ENCODE data around the gene JOSD1. TPM values are rescaled to one million over a fixed set of nuclear protein-coding genes. Genes with fewer than 3 reads are reported as not detected.
A peak's percentile ranks its signal among the peaks of the same experiment; 100 is the strongest.

Gene JOSD1
- total RNA-seq, 4 donors from 2014 or later, result 46.7 to 76.6 (median 62.2) TPM

DNA sequence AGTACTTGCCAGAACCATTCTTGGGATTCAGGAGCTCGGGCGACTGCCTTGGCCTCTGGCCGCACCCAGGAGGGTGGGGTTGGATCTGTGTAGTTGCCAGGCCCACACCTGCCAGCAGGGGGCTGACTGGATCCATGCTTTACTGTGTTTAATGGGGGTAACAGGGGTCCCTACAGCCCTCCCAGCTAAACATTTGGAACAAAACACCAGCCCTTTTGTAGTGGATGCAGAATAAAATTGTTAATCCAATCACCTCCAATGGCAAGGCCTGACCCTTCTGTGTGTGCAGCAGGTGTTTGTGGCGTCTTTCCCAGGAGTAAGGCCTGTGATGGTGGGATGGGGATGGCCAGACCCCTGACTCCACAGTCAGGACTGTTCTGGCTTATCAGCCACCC, 32.6 kb upstream of the JOSD1 start:
- peaks cover 52 to 67% of the 10 kb centered on the region in 2 donors for H3K36me3 ChIP-seq
- H3K4me3 ChIP-seq (replicated peaks in 1 of 3), result no peak overlapping the region
- H3K4me1 ChIP-seq, result peaks cover 22 to 45% of the 10 kb centered on the region in 2 donors
- no peak for DNase-seq
- TF ChIP-seq, protein P1, sequence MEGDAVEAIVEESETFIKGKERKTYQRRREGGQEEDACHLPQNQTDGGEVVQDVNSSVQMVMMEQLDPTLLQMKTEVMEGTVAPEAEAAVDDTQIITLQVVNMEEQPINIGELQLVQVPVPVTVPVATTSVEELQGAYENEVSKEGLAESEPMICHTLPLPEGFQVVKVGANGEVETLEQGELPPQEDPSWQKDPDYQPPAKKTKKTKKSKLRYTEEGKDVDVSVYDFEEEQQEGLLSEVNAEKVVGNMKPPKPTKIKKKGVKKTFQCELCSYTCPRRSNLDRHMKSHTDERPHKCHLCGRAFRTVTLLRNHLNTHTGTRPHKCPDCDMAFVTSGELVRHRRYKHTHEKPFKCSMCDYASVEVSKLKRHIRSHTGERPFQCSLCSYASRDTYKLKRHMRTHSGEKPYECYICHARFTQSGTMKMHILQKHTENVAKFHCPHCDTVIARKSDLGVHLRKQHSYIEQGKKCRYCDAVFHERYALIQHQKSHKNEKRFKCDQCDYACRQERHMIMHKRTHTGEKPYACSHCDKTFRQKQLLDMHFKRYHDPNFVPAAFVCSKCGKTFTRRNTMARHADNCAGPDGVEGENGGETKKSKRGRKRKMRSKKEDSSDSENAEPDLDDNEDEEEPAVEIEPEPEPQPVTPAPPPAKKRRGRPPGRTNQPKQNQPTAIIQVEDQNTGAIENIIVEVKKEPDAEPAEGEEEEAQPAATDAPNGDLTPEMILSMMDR (IDR thresholded peaks at IDR 0.05), result peak in 5 of 6 experiments; percentile 26 to 46 (median 38)
- TF ChIP-seq POLR2A (IDR thresholded peaks at IDR 0.05), result no peak
- no peaks in the 10 kb centered on the region for H3K9me3 ChIP-seq
- 54 to 76% methylated on average over 4 of the region's 4 CpGs for WGBS, 2 donors
- intact Hi-C loops (cut with DNase I), result no loop called here
- H3K27me3 ChIP-seq, result no peaks in the 10 kb centered on the region
- H3K27ac ChIP-seq, result peak overlapping the region; percentile 60 to 92 (median 85)

DNA sequence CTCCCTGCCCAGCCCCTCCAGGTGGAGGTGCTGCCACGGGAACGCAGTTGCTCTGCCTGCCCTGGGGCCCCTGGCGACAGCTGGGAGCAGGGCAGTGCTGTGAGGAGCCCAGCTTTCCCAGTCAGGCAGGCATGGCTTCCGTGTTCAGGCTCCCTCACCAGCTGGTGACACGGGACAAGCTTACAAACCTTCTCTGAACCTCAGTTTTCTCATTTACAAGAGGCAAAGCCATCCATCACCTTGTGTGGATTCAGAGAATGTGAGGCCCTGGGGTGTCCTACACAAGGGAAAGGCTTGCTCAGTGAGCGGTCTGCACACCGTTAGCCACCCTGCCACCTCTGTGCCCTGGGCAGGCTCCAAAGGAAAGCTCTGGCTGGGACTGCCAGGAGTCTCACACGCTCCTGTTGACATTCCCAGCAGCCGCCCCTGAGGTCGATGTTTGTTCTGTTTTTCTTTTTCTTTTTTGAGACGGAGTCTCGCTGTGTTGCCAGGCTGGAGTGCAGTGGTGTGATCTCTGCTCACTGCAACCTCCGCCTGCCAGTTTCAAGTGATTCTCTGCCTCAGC, 31.6 kb upstream of the JOSD1 start:
- peak in 1 of 2 donors; percentile 56 for DNase-seq
- H3K4me1 ChIP-seq, result peaks cover 22 to 45% of the 10 kb centered on the region in 2 donors
- peak overlapping the region in 2 of 3 donors; percentile 85 to 92 for H3K27ac ChIP-seq
- 68 to 83% methylated on average over 13 of the region's 13 CpGs for WGBS, 2 donors
- H3K4me3 ChIP-seq (replicated peaks in 1 of 3), result no peak overlapping the region
- H3K36me3 ChIP-seq, result peaks cover 52 to 68% of the 10 kb centered on the region in 2 donors
- intact Hi-C loops (cut with DNase I), result no loop called here
- no peaks in the 10 kb centered on the region for H3K9me3 ChIP-seq
- H3K27me3 ChIP-seq, result no peaks in the 10 kb centered on the region
- no peak for TF ChIP-seq POLR2A (IDR thresholded peaks at IDR 0.05)

DNA sequence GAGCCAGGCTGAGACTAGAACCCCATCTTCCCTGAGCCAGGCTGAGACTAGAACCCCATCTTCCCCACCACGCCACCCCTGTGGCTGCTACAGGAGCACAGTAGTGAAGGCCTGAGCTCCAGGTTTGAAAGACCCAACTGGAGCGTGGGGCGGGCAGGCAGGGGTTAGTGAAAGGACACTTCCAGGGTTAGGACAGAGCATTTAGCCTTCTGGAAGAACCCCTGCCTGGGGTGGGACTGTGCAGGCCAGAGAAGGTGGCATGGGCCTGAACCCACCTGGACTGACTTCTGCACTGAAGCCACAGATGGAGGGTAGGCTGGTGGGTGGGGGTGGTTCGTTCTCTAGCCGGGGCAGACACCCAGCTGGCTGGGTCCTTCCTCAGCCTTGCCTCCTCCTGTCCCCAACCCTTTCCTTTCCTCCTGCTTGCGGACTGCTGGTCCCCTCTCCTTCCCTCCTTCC, 31.0 kb upstream of the JOSD1 start:
- H3K4me1 ChIP-seq, result peaks cover 22 to 45% of the 10 kb centered on the region in 2 donors
- no peaks in the 10 kb centered on the region for H3K27me3 ChIP-seq
- 88 to 95% methylated on average over 5 to 6 of the region's 6 CpGs for WGBS, 2 donors
- TF ChIP-seq, protein P1 (IDR thresholded peaks at IDR 0.05), result no peak
- no peak for TF ChIP-seq POLR2A (IDR thresholded peaks at IDR 0.05)
- no peak overlapping the region for H3K4me3 ChIP-seq (replicated peaks in 1 of 3)
- peak overlapping the region in 2 of 3 donors; percentile 33 to 92 for H3K27ac ChIP-seq
- H3K36me3 ChIP-seq, result peaks cover 57 to 68% of the 10 kb centered on the region in 2 donors
- no peaks in the 10 kb centered on the region for H3K9me3 ChIP-seq
- DNase-seq, result no peak
- intact Hi-C loops (cut with DNase I), result no loop called here

DNA sequence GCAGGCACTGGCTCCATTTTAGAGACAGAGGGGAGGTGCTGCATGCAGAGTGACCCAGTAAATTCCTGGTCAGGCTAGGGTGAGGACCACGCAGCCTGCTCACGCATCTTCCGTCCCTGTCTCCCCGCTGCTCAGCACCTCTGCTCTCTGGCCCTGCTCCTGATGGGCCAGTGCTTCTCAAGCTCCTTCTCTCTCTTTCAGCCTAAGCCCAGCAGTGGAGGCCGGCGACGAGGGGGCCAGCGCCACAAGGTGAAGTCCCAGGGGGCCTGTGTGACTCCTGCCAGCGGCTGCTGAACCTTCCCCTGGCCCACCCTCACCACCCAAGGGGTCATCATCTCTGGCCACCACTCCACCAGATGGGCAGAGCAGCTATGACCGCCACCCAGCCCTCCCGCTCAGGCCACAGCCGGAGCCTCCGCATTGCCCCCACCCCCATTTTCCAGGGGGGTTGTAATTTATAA, 29.7 kb upstream of the JOSD1 start:
- Histone ChIP-seq H3K4me1 (peaks cover 22 to 37% of the 10 kb centered on the region in 2 donors), H3K27me3 (no peaks in the 10 kb centered on the region), H3K9me3 (no peaks in the 10 kb centered on the region), H3K27ac (no peak overlapping the region), H3K4me3 (replicated peaks in 1 of 3) (no peak overlapping the region), H3K36me3 (peaks cover 60 to 67% of the 10 kb centered on the region in 2 donors)
- DNase-seq, result no peak
- TF ChIP-seq POLR2A (IDR thresholded peaks at IDR 0.05), result no peak
- TF ChIP-seq, protein P1 (IDR thresholded peaks at IDR 0.05), result no peak
- intact Hi-C loops (cut with DNase I), result no loop called here
- WGBS, 2 donors, result 95 to 98% methylated on average over 13 of the region's 13 CpGs

DNA sequence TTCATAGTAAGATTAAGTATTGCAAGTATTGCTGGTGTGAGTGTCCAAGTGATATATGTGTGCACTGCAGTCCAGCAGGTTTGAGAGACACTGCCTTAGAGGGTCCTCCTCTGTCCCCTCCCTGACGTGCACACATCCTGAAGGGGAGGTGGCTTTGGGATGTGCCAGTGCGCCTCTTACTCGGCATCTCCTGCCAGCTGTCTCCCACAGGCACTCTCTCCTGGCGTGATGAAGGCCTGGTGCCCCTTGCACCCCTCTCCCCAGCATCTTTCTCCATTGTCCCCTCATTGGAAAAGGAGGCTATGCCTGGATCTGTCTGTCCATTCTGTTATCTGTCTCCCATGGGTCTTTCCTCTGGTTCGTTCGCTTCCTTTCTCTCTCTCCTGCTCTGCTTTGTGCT, 29.2 kb upstream of the JOSD1 start:
- H3K9me3 ChIP-seq, result no peaks in the 10 kb centered on the region
- H3K4me3 ChIP-seq (replicated peaks in 1 of 3), result no peak overlapping the region
- WGBS, 2 donors, result 89 to 96% methylated on average over 6 of the region's 6 CpGs
- peaks cover 22 to 32% of the 10 kb centered on the region in 2 donors for H3K4me1 ChIP-seq
- peaks cover 59 to 68% of the 10 kb centered on the region in 2 donors for H3K36me3 ChIP-seq
- no peak for DNase-seq
- no peak overlapping the region for H3K27ac ChIP-seq
- TF ChIP-seq POLR2A (IDR thresholded peaks at IDR 0.05), result no peak
- TF ChIP-seq, protein P1 (IDR thresholded peaks at IDR 0.05), result no peak
- intact Hi-C loops (cut with DNase I), result no loop called here
- no peaks in the 10 kb centered on the region for H3K27me3 ChIP-seq
